NT2/D1 (cell line): ENCODE data around the gene CHL1.

Experiments used
- SUZ12 ChIP-seq: IDR thresholded peaks from 2 replicates; pipeline ENCODE4 v1.6.1; 2011; ENCODE audit not compliant: insufficient read length, insufficient read depth; ENCODE audit errors: extremely low read depth
- YY1 ChIP-seq: IDR thresholded peaks from 2 replicates; pipeline ENCODE4 v1.6.1; 2011; ENCODE audit not compliant: insufficient read length, insufficient read depth
- ZNF274 ChIP-seq: IDR thresholded peaks from 2 replicates; pipeline ENCODE4 v1.6.1; 2011; ENCODE audit warnings: mild to moderate bottlenecking, low read depth, low read length

- TF ChIP-seq YY1 (no peak), ZNF274 (no peak), SUZ12 (no peak)
These were observed 156.7 kb downstream of the CHL1 start for GRCh38 chr3:353191-353739.
